Smooth muscle cell (in vitro differentiated cells): ENCODE results near the gene SMAD6. TPM values are rescaled to one million over a fixed set of nuclear protein-coding genes. Genes with fewer than 3 reads are reported as not detected.

Experiments
- DNase-seq: peaks from one replicate; lab custom pipeline; 2025; ENCODE audit not compliant: unreplicated experiment; lab: John Stamatoyannopoulos, UW
- H2AFZ ChIP-seq: fragments of 200-600 bp; sonication (generic); 2 replicates; pipeline ENCODE4 v1.6.0; 2016; ENCODE audit warnings: antibody characterized with exemption, low read depth, mild to moderate bottlenecking
- H3F3A ChIP-seq: fragments of 200-600 bp; sonication (generic); 2 replicates; pipeline ENCODE4 v1.6.0; 2017; ENCODE audit warnings: antibody characterized with exemption, low read depth
- H3K27ac ChIP-seq: fragments of 200-600 bp; sonication (generic); 2 replicates; pipeline ENCODE4 v1.5.1; 2016; ENCODE audit warnings: low read depth, mild to moderate bottlenecking
- H3K27me3 ChIP-seq: fragments of 200-600 bp; sonication (generic); 2 replicates; pipeline ENCODE4 v1.6.1; 2016; ENCODE audit warnings: low read depth, mild to moderate bottlenecking
- H3K36me3 ChIP-seq: fragments of 200-600 bp; sonication (generic); 2 replicates; pipeline ENCODE4 v1.5.1; 2016; ENCODE audit warnings: low read depth
- H3K4me1 ChIP-seq: fragments of 200-600 bp; sonication (generic); 2 replicates; pipeline ENCODE4 v1.5.1; 2016; ENCODE audit warnings: low read depth
- H3K4me2 ChIP-seq: fragments of 200-600 bp; sonication (generic); 2 replicates; pipeline ENCODE4 v1.6.0; 2016; ENCODE audit warnings: mild to moderate bottlenecking
- H3K4me3 ChIP-seq: fragments of 200-600 bp; sonication (generic); 2 replicates; pipeline ENCODE4 v1.5.1; 2016; ENCODE audit warnings: mild to moderate bottlenecking
- H3K79me2 ChIP-seq: fragments of 200-600 bp; sonication (generic); 2 replicates; pipeline ENCODE4 v1.6.0; 2016; ENCODE audit warnings: low read depth, mild to moderate bottlenecking
- H3K9ac ChIP-seq: fragments of 200-600 bp; sonication (generic); 2 replicates; pipeline ENCODE4 v1.6.0; 2016; ENCODE audit warnings: low read depth
- H3K9me3 ChIP-seq: fragments of 200-600 bp; sonication (generic); replicated peaks from 2 replicates; pipeline ENCODE4 v1.5.1; 2016; ENCODE audit warnings: low read depth
- H4K20me1 ChIP-seq: fragments of 200-600 bp; sonication (generic); 2 replicates; pipeline ENCODE4 v1.6.0; 2016; ENCODE audit warnings: low read depth
- CTCF ChIP-seq: fragments of 200-600 bp; sonication (generic); IDR thresholded peaks from 2 replicates; pipeline ENCODE4 v1.5.1; 2017; ENCODE audit warnings: borderline replicate concordance, mild to moderate bottlenecking, antibody characterized with exemption; ENCODE audit not compliant: insufficient read depth, poor library complexity, severe bottlenecking
- WGBS: methylation state at CpG from one replicate; pipeline ENCODE4 v1.1.7; 2016; ENCODE audit warnings: low lambda C conversion rate; 5-methylcytosine and 5-hydroxymethylcytosine counted together
- polyA plus RNA-seq: library from polyadenylated mRNA; unstranded; fragments of >200 nt; fragmentation: Nextera tagmentation; extraction: Ambion mirVana; gene quantifications from 2 replicates; pipeline ENCODE4 v1.2.1, GENCODE V29; 2016
- total RNA-seq: library from RNA; depleted of rRNA; stranded (reverse); fragments of >200 nt; gene quantifications from 2 replicates; pipeline ENCODE4 v1.2.3, GENCODE V29; 2014

SMAD6 gene
- total and polyA plus RNA-seq, 2 experiments from 2014 or later, result 42.6 to 44.0 TPM

- Histone ChIP-seq H3K27ac (no peak overlapping the region), H3F3A (peaks cover 10% of the 10 kb centered on the region), H3K9ac (no peak overlapping the region), H4K20me1 (peaks cover 100% of the 10 kb centered on the region), H3K27me3 (no peaks in the 10 kb centered on the region), H2AFZ (no peak overlapping the region), H3K36me3 (no peaks in the 10 kb centered on the region), H3K4me2 (no peak overlapping the region), H3K9me3 (no peaks in the 10 kb centered on the region), H3K79me2 (peaks cover 100% of the 10 kb centered on the region), H3K4me1 (no peaks in the 10 kb centered on the region), H3K4me3 (no peak overlapping the region)
- TF ChIP-seq CTCF, result no peak
- no peak for DNase-seq
- WGBS, result 95% methylated on average over 10 of the region's 10 CpGs
These were observed 36.1 kb downstream of the SMAD6 start for GRCh38 chr15:66738116-66738515.

- 90% methylated on average over 10 of the region's 10 CpGs for WGBS
- Histone ChIP-seq H4K20me1 (peaks cover 100% of the 10 kb centered on the region), H3K9ac (no peak overlapping the region)
These were observed 36.6 kb downstream of the SMAD6 start for GRCh38 chr15:66738595-66738994.

GRCh38 chr15:66739287-66739686 is 37.3 kb downstream of the SMAD6 start:
- Histone ChIP-seq H3K9ac (no peak overlapping the region), H3K27me3 (no peaks in the 10 kb centered on the region), H3K4me1 (no peaks in the 10 kb centered on the region), H4K20me1 (peaks cover 100% of the 10 kb centered on the region), H3K36me3 (no peaks in the 10 kb centered on the region), H3K4me3 (no peak overlapping the region), H3K79me2 (peaks cover 100% of the 10 kb centered on the region), H3K9me3 (no peaks in the 10 kb centered on the region), H3K27ac (no peak overlapping the region), H3F3A (peaks cover 10% of the 10 kb centered on the region), H3K4me2 (no peak overlapping the region), H2AFZ (no peak overlapping the region)
- DNase-seq, result no peak
- TF ChIP-seq CTCF, result no peak
- WGBS, result 94% methylated on average over 6 of the region's 6 CpGs

More at GRCh38 chr15:66738595-66738994, 36.6 kb downstream of the SMAD6 start:
- no peak for DNase-seq
- no peak for TF ChIP-seq CTCF
- no peaks in the 10 kb centered on the region for H3K4me1 ChIP-seq
- H3K27me3 ChIP-seq, result no peaks in the 10 kb centered on the region
- peaks cover 100% of the 10 kb centered on the region for H3K79me2 ChIP-seq
- H3K27ac ChIP-seq, result no peak overlapping the region
- no peaks in the 10 kb centered on the region for H3K36me3 ChIP-seq
- H3K4me2 ChIP-seq, result no peak overlapping the region
- no peak overlapping the region for H2AFZ ChIP-seq
- H3K4me3 ChIP-seq, result no peak overlapping the region
- H3K9me3 ChIP-seq, result no peaks in the 10 kb centered on the region
- peaks cover 10% of the 10 kb centered on the region for H3F3A ChIP-seq

- WGBS, result 39% methylated on average over 8 of the region's 8 CpGs
- Histone ChIP-seq H3K79me2 (peaks cover 100% of the 10 kb centered on the region), H3F3A (peaks cover 10% of the 10 kb centered on the region), H3K9ac (no peak overlapping the region), H3K4me1 (peaks cover 7% of the 10 kb centered on the region), H3K4me3 (no peak overlapping the region), H3K27me3 (no peaks in the 10 kb centered on the region), H3K9me3 (no peaks in the 10 kb centered on the region), H2AFZ (no peak overlapping the region), H4K20me1 (peaks cover 100% of the 10 kb centered on the region), H3K27ac (peak overlapping the region; percentile 71), H3K4me2 (peak overlapping the region; percentile 30), H3K36me3 (no peaks in the 10 kb centered on the region)
- no peak for DNase-seq
- TF ChIP-seq CTCF, result no peak
These were observed 38.8 kb downstream of the SMAD6 start for GRCh38 chr15:66740802-66741201.
